HepG2 (cell line): ENCODE measurements around the gene SRF. TPM values are rescaled to one million over a fixed set of nuclear protein-coding genes. Genes with fewer than 3 reads are reported as not detected.

Experiments
- FOXO1 ChIP-seq: sonication (generic); formaldehyde crosslinking; IDR thresholded peaks from 2 replicates; pipeline ENCODE4 v1.4.0; 2020; ENCODE audit warnings: missing genetic modification reagents
- LCORL ChIP-seq, 2 experiments: fragments of 450-650 bp in 1 of 2; sonication (generic) in 1 of 2; formaldehyde crosslinking in 1 of 2; IDR thresholded peaks; 2 replicates each; pipeline versions ENCODE4 v1.5.0 to v1.6.1; 2017 to 2020; ENCODE audit warnings: antibody characterized with exemption in 1 of 2, missing genetic modification reagents in 1 of 2
- MTERF4 ChIP-seq: sonication (generic); formaldehyde crosslinking; IDR thresholded peaks from 2 replicates; pipeline ENCODE4 v1.8.0; 2023; ENCODE audit warnings: mild to moderate bottlenecking, missing genetic modification reagents
- NFAT5 ChIP-seq: sonication (generic); formaldehyde crosslinking; IDR thresholded peaks from 2 replicates; pipeline ENCODE4 v1.4.0; 2020; ENCODE audit warnings: missing genetic modification reagents
- ZNF761 ChIP-seq: sonication (generic); formaldehyde crosslinking; conservative IDR thresholded peaks from 2 replicates; pipeline ENCODE4 v1.4.0; 2020; ENCODE audit warnings: mild to moderate bottlenecking, missing genetic modification reagents
- ZNF773 ChIP-seq: sonication (generic); formaldehyde crosslinking; IDR thresholded peaks from 2 replicates; pipeline ENCODE4 v1.4.0; 2020; ENCODE audit warnings: missing genetic modification reagents, borderline replicate concordance
- ZSCAN20 ChIP-seq: sonication (generic); formaldehyde crosslinking; IDR thresholded peaks from 2 replicates; pipeline ENCODE4 v1.4.0; 2020; ENCODE audit warnings: missing genetic modification reagents, mild to moderate bottlenecking, borderline replicate concordance
- polyA plus RNA-seq, 8 experiments: library from polyadenylated mRNA; depleted of rRNA in 3 of 8; stranded (reverse) in 7 of 8; unstranded in 1 of 8; fragments of >200 nt; fragmentation: Illumina TruSeq in 4 of 8; extraction: Trizol in 4 of 8; gene quantifications; 2 replicates each; pipeline versions ENCODE4 v1.2.1 to v1.2.3, GENCODE V29; 2011 to 2016; ENCODE audit warnings: low read depth in 4 of 8, missing spikeins in 1 of 8, mixed read lengths in 1 of 8; ENCODE audit not compliant: insufficient read depth in 1 of 8
- total RNA-seq, 5 experiments: library from RNA; depleted of rRNA; stranded (reverse); fragments of >200 nt; fragmentation: Illumina TruSeq; extraction: Trizol; gene quantifications; 2 replicates each; pipeline ENCODE4 v1.2.3, GENCODE V29; 2016; ENCODE audit warnings: low read depth in 1 of 5
- TF ChIP-seq, protein P1 (sequence below): sonication (generic); formaldehyde crosslinking; IDR thresholded peaks from 2 replicates; pipeline ENCODE4 v1.9.0; 2021; ENCODE audit warnings: missing genetic modification reagents, borderline replicate concordance
- TF ChIP-seq, protein P2 (sequence below): sonication (generic); formaldehyde crosslinking; IDR thresholded peaks from 2 replicates; pipeline ENCODE4 v1.4.0; 2020; ENCODE audit warnings: mild to moderate bottlenecking, missing genetic modification reagents

The SRF gene
- total and polyA plus RNA-seq, 2 of the 13 experiments (the other 11 are each of a cell fraction or from before 2014, with no cell fraction given) = 25.5 to 44.1 TPM

- TF ChIP-seq NFAT5 (CRISPR knock-in tag) (no peak), ZNF773 (no peak), ZNF761 (CRISPR knock-in tag) (peak; percentile 45; the same call in 1 of the 2 replicates), ZSCAN20 (no peak), FOXO1 (no peak), MTERF4 (CRISPR knock-in tag) (0 out of 2 replicates have a peak, but pooled peaks have one; percentile 14), LCORL (IDR thresholded peaks at IDR 0.05) (no peak), LCORL (CRISPR knock-in tag; IDR thresholded peaks at IDR 0.05) (peak; percentile 50; the same call in 1 of the 2 replicates)
- TF ChIP-seq, protein P1, sequence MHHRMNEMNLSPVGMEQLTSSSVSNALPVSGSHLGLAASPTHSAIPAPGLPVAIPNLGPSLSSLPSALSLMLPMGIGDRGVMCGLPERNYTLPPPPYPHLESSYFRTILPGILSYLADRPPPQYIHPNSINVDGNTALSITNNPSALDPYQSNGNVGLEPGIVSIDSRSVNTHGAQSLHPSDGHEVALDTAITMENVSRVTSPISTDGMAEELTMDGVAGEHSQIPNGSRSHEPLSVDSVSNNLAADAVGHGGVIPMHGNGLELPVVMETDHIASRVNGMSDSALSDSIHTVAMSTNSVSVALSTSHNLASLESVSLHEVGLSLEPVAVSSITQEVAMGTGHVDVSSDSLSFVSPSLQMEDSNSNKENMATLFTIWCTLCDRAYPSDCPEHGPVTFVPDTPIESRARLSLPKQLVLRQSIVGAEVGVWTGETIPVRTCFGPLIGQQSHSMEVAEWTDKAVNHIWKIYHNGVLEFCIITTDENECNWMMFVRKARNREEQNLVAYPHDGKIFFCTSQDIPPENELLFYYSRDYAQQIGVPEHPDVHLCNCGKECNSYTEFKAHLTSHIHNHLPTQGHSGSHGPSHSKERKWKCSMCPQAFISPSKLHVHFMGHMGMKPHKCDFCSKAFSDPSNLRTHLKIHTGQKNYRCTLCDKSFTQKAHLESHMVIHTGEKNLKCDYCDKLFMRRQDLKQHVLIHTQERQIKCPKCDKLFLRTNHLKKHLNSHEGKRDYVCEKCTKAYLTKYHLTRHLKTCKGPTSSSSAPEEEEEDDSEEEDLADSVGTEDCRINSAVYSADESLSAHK = no peak
- TF ChIP-seq, protein P2, sequence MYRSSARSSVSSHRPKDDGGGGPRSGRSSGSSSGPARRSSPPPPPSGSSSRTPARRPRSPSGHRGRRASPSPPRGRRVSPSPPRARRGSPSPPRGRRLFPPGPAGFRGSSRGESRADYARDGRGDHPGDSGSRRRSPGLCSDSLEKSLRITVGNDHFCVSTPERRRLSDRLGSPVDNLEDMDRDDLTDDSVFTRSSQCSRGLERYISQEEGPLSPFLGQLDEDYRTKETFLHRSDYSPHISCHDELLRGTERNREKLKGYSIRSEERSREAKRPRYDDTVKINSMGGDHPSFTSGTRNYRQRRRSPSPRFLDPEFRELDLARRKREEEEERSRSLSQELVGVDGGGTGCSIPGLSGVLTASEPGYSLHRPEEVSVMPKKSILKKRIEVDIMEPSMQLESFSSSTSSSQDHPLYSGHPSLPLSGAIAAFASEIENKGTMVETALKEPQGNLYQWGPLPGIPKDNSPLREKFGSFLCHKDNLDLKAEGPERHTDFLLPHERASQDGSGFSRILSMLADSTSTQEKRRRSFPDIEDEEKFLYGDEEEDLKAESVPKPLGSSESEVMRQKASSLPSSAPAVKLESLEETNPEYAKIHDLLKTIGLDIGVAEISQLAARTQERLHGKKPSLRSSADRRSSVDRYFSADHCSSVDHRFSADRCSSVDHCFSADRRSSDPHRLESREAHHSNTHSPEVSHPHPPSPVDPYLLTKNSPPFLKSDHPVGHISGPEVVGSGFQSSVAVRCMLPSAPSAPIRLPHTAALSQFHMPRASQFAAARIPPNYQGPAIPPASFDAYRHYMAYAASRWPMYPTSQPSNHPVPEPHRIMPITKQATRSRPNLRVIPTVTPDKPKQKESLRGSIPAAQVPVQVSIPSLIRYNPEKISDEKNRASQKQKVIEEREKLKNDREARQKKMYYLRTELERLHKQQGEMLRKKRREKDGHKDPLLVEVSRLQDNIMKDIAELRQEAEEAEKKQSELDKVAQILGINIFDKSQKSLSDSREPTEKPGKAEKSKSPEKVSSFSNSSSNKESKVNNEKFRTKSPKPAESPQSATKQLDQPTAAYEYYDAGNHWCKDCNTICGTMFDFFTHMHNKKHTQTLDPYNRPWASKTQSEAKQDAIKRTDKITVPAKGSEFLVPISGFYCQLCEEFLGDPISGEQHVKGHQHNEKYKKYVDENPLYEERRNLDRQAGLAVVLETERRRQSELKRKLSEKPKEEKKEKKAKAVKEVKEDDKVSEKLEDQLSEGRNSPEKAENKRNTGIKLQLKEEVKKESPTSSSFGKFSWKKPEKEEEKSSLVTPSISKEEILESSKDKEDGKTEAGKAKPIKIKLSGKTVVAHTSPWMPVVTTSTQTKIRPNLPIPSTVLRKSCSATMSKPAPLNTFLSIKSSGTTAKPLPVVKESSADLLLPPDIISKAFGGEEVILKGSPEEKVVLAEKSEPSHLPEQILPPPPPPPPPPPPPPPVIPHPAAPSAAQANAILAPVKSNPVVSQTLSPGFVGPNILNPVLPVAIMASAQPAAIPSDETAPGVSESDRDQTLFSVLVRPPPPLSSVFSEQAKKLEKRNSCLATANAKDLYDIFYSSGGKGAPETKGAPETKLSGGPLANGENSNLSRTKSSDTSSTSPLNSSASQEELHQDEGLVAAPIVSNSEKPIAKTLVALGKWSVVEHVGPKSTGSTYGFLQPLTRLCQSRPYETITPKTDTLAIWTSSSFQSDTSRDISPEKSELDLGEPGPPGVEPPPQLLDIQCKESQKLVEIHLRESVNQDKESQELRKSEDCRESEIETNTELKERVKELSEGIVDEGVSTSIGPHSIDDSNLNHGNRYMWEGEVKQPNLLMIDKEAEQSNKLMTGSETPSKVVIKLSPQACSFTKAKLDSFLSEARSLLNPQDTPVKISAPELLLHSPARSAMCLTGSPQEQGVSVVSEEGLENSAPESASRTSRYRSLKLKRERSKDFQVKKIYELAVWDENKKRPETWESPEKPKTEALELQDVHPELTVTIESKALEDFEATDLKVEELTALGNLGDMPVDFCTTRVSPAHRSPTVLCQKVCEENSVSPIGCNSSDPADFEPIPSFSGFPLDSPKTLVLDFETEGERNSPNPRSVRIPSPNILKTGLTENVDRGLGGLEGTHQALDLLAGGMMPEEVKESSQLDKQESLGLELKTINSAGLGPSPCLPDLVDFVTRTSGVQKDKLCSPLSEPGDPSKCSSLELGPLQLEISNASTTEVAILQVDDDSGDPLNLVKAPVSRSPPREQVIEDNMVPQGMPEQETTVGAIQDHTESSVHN (CRISPR knock-in tag) = no peak
Measured at GRCh38 chr6:43172104-43173007, 1.3 kb downstream of the SRF start (continued).
